ACC112 (cell line): ENCODE data around the gene CACNA2D1.

Source experiments
- H2AFZ ChIP-seq: fragments of 200-600 bp; sonication (generic); one replicate; pipeline ENCODE4 v1.6.0; 2017; ENCODE audit warnings: antibody characterized with exemption, low read length; ENCODE audit not compliant: unreplicated experiment
- H3K27ac ChIP-seq: fragments of 200-600 bp; sonication (generic); 2 replicates; pipeline ENCODE4 v1.5.1; 2014; ENCODE audit warnings: low read depth, mild to moderate bottlenecking, antibody characterized with exemption, low read length, moderate library complexity
- H3K27me3 ChIP-seq: fragments of 200-600 bp; sonication (generic); 2 replicates; pipeline ENCODE4 v1.6.1; 2014; ENCODE audit warnings: mild to moderate bottlenecking, antibody characterized with exemption, low read length, moderate library complexity, mixed read lengths; ENCODE audit not compliant: insufficient read depth
- H3K36me3 ChIP-seq: fragments of 200-600 bp; sonication (generic); 2 replicates; pipeline ENCODE4 v1.6.1; 2016; ENCODE audit warnings: mild to moderate bottlenecking, antibody characterized with exemption, low read length, moderate library complexity, mixed read lengths; ENCODE audit not compliant: insufficient read depth
- H3K4me1 ChIP-seq: fragments of 200-600 bp; sonication (generic); one replicate; pipeline ENCODE4 v1.6.1; 2016; ENCODE audit warnings: low read length, mixed read lengths; ENCODE audit not compliant: insufficient read depth, unreplicated experiment, control insufficient read depth
- H3K4me3 ChIP-seq: fragments of 200-600 bp; sonication (generic); 2 replicates; pipeline ENCODE4 v1.5.1; 2014; ENCODE audit warnings: mild to moderate bottlenecking, low read depth, low read length
- H3K79me2 ChIP-seq: fragments of 200-600 bp; sonication (generic); one replicate; pipeline ENCODE4 v1.6.0; 2016; ENCODE audit warnings: low read length; ENCODE audit not compliant: control insufficient read depth, unreplicated experiment, insufficient read depth

Gene CACNA2D1

GRCh38 chr7:82098414-82098813, 345.2 kb downstream of the CACNA2D1 start:
- no peak overlapping the region for H2AFZ ChIP-seq
- no peaks in the 10 kb centered on the region for H3K27me3 ChIP-seq
- no peaks in the 10 kb centered on the region for H3K4me1 ChIP-seq
- H3K79me2 ChIP-seq, result no peaks in the 10 kb centered on the region
- no peak overlapping the region for H3K27ac ChIP-seq
- no peak overlapping the region for H3K4me3 ChIP-seq
- no peaks in the 10 kb centered on the region for H3K36me3 ChIP-seq

GRCh38 chr7:82091126-82091684, 352.4 kb downstream of the CACNA2D1 start:
- Histone ChIP-seq H3K27ac (no peak overlapping the region), H3K27me3 (no peaks in the 10 kb centered on the region), H2AFZ (no peak overlapping the region), H3K36me3 (no peaks in the 10 kb centered on the region), H3K4me1 (no peaks in the 10 kb centered on the region), H3K79me2 (no peaks in the 10 kb centered on the region), H3K4me3 (no peak overlapping the region)

GRCh38 chr7:82087099-82087498, 356.5 kb downstream of the CACNA2D1 start:
- no peak overlapping the region for H3K27ac ChIP-seq
- no peaks in the 10 kb centered on the region for H3K27me3 ChIP-seq
- no peaks in the 10 kb centered on the region for H3K4me1 ChIP-seq
- no peaks in the 10 kb centered on the region for H3K79me2 ChIP-seq
- H3K36me3 ChIP-seq, result no peaks in the 10 kb centered on the region
- H2AFZ ChIP-seq, result no peak overlapping the region
- H3K4me3 ChIP-seq, result no peak overlapping the region

GRCh38 chr7:82085116-82085515, 358.5 kb downstream of the CACNA2D1 start:
- no peak overlapping the region for H3K4me3 ChIP-seq
- no peaks in the 10 kb centered on the region for H3K36me3 ChIP-seq
- H3K27ac ChIP-seq, result no peak overlapping the region
- no peak overlapping the region for H2AFZ ChIP-seq
- no peaks in the 10 kb centered on the region for H3K4me1 ChIP-seq
- H3K27me3 ChIP-seq, result no peaks in the 10 kb centered on the region
- H3K79me2 ChIP-seq, result no peaks in the 10 kb centered on the region

GRCh38 chr7:82081644-82082224, 361.8 kb downstream of the CACNA2D1 start:
- H2AFZ ChIP-seq, result no peak overlapping the region
- H3K4me1 ChIP-seq, result no peaks in the 10 kb centered on the region
- H3K27ac ChIP-seq, result no peak overlapping the region
- no peaks in the 10 kb centered on the region for H3K36me3 ChIP-seq
- no peaks in the 10 kb centered on the region for H3K27me3 ChIP-seq
- no peaks in the 10 kb centered on the region for H3K79me2 ChIP-seq
- no peak overlapping the region for H3K4me3 ChIP-seq

- H3K27me3 ChIP-seq, result no peaks in the 10 kb centered on the region
- H3K27ac ChIP-seq, result no peak overlapping the region
- H3K79me2 ChIP-seq, result no peaks in the 10 kb centered on the region
- H3K4me1 ChIP-seq, result no peaks in the 10 kb centered on the region
- H3K36me3 ChIP-seq, result no peaks in the 10 kb centered on the region
- H2AFZ ChIP-seq, result no peak overlapping the region
- H3K4me3 ChIP-seq, result no peak overlapping the region
Measured at GRCh38 chr7:82080254-82080927, 363.2 kb downstream of the CACNA2D1 start.

- Histone ChIP-seq H3K27ac (no peak overlapping the region), H3K4me1 (no peaks in the 10 kb centered on the region), H2AFZ (no peak overlapping the region), H3K27me3 (no peaks in the 10 kb centered on the region), H3K36me3 (no peaks in the 10 kb centered on the region), H3K4me3 (no peak overlapping the region), H3K79me2 (no peaks in the 10 kb centered on the region)
Measured at GRCh38 chr7:82079527-82079926, 364.1 kb downstream of the CACNA2D1 start.

GRCh38 chr7:82078807-82079206, 364.8 kb downstream of the CACNA2D1 start:
- Histone ChIP-seq H3K79me2 (no peaks in the 10 kb centered on the region), H3K36me3 (no peaks in the 10 kb centered on the region), H2AFZ (no peak overlapping the region), H3K27ac (no peak overlapping the region), H3K4me3 (no peak overlapping the region), H3K27me3 (no peaks in the 10 kb centered on the region), H3K4me1 (no peaks in the 10 kb centered on the region)

GRCh38 chr7:82071468-82071867, 372.1 kb downstream of the CACNA2D1 start:
- Histone ChIP-seq H3K4me3 (no peak overlapping the region), H3K27ac (no peak overlapping the region), H3K4me1 (no peaks in the 10 kb centered on the region), H3K79me2 (no peaks in the 10 kb centered on the region), H2AFZ (no peak overlapping the region), H3K27me3 (no peaks in the 10 kb centered on the region), H3K36me3 (no peaks in the 10 kb centered on the region)

GRCh38 chr7:82067628-82068264, 375.8 kb downstream of the CACNA2D1 start:
- Histone ChIP-seq H3K27me3 (no peaks in the 10 kb centered on the region), H2AFZ (no peak overlapping the region), H3K4me3 (no peak overlapping the region), H3K27ac (no peak overlapping the region), H3K79me2 (no peaks in the 10 kb centered on the region), H3K4me1 (no peaks in the 10 kb centered on the region), H3K36me3 (no peaks in the 10 kb centered on the region)

- Histone ChIP-seq H3K4me3 (no peak overlapping the region), H3K79me2 (no peaks in the 10 kb centered on the region), H3K27ac (no peak overlapping the region), H2AFZ (no peak overlapping the region), H3K36me3 (0 out of 2 replicates have a peak, but pooled peaks cover 7% of the 10 kb centered on the region), H3K27me3 (no peaks in the 10 kb centered on the region), H3K4me1 (no peaks in the 10 kb centered on the region)
Measured at GRCh38 chr7:82057476-82057875, 386.1 kb downstream of the CACNA2D1 start.
